Brain pericyte (primary cell): Measurements from ENCODE around the gene TPRN.

Source experiments
- DNase-seq: peaks from one replicate; pipeline ENCODE4 v3.0.0-alpha.2; 2012; ENCODE audit warnings: low read depth, low spot score

TPRN gene

GRCh38 chr9:137143459-137143858 lies 57.1 kb downstream of the TPRN start:
- no peak for DNase-seq

DNA sequence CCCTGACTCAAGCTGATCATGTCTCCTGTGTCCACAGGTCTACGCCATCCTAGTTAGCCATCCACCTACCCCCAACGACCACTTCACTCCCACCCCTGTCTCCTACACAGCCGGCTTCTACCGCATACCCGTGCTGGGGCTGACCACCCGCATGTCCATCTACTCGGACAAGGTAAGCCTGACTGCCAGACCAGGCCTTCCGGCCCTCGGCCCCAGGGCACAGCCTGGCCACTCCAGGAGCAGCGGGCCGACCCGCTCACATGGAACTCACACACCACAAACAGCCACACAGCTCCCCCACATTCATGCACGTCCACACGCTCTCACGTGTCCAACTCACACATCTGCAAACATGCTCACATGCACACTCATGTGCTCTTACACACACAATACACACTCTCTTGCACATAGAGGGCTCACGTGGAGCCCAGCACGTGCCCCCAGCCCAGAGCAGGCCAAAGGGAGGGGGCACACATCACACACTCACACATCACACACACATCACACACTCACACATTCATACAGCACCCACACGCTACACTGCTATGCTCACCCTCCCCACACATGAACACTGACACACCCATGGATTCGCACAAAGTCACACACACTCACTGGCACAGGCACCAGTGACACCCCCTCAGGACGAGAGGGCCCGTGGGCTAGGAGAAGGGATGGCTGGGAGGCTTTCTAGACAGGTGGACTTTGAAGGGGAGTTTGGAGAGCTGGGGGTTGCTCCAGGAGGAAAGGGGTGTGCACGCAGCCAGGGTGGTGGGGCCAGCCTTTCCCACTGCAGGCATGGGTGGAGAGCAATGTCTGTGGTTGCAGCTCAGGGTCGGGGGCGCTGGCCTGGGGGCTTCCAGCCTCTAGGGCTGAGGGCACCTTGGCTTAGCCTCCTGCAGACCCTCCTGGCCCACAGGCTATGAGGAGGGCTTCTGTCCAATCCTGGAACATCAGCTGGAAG lies 58.3 kb downstream of the TPRN start:
- no peak for DNase-seq
